Vagina (tissue), 2 donors: ENCODE results near the gene CCNO. TPM values are rescaled to one million over a fixed set of nuclear protein-coding genes. Genes with fewer than 3 reads are reported as not detected.

Experiments used
- DNase-seq, 2 donors: peaks; one replicate each; pipeline ENCODE4 v3.0.0-alpha.2; 2017; ENCODE audit errors: extremely low spot score in 2 of 2
- H3K27ac ChIP-seq: fragments of 200-600 bp; sonication (generic); one replicate; pipeline ENCODE4 v1.5.1; 2019
- H3K27me3 ChIP-seq: fragments of 200-600 bp; sonication (generic); one replicate; pipeline ENCODE4 v1.5.1; 2019
- H3K36me3 ChIP-seq, 2 donors: fragments of 200-600 bp; sonication (generic); one replicate each; pipeline ENCODE4 v1.5.1; 2017 to 2019
- H3K4me1 ChIP-seq: fragments of 200-600 bp; sonication (generic); one replicate; pipeline ENCODE4 v1.5.1; 2019
- H3K4me3 ChIP-seq, 2 donors: fragments of 200-600 bp; sonication (generic); 1 replicate in 1 of 2; 2 replicates in 1 of 2; pipeline ENCODE4 v1.5.1; 2016 to 2019
- H3K9me3 ChIP-seq: fragments of 200-600 bp; sonication (generic); one replicate; pipeline ENCODE4 v1.5.1; 2019
- POLR2A ChIP-seq, 2 donors: fragments of 450-650 bp; IDR thresholded peaks; one replicate each; pipeline ENCODE4 v1.6.1; 2017; ENCODE audit warnings: antibody characterized with exemption in 2 of 2, mild to moderate bottlenecking in 2 of 2, moderate library complexity in 2 of 2
- POLR2AphosphoS5 ChIP-seq, 2 donors: sonication (generic); formaldehyde crosslinking; IDR thresholded peaks; one replicate each; pipeline ENCODE4 v1.9.0; 2017; ENCODE audit warnings: antibody characterized with exemption in 2 of 2, mild to moderate bottlenecking in 2 of 2, low read depth in 1 of 2; ENCODE audit not compliant: insufficient read depth in 1 of 2
- intact Hi-C: fragments of 100-400 bp; cut with DNase I; formaldehyde crosslinking; loops from one replicate; pipeline ENCODE4 v1.15.1; 2023
- total RNA-seq: library from RNA; depleted of rRNA; stranded (reverse); fragments of >200 nt; gene quantifications from one replicate; pipeline ENCODE4 v1.2.3, GENCODE V29; 2016
- TF ChIP-seq, protein P1 (sequence below), 3 experiments: fragments of 450-650 bp in 2 of 3; fragments of 200-600 bp in 1 of 3; sonication (generic) in 1 of 3; IDR thresholded peaks; one replicate each; pipeline ENCODE4 v1.5.1; 2017 to 2019; ENCODE audit warnings: antibody characterized with exemption in 3 of 3, mild to moderate bottlenecking in 2 of 3, moderate library complexity in 2 of 3

CCNO gene
- total RNA-seq, 1 donor from 2014 or later: not detected

GRCh38 chr5:55223812-55224240 is 9.6 kb downstream of the CCNO start:
- H3K4me1 ChIP-seq: peaks cover 39% of the 10 kb centered on the region
- H3K4me3 ChIP-seq: no peak overlapping the region
- H3K27ac ChIP-seq: no peak overlapping the region
- peaks cover 9% of the 10 kb centered on the region for H3K27me3 ChIP-seq
- TF ChIP-seq POLR2A (IDR thresholded peaks at IDR 0.05) (no peak), POLR2AphosphoS5 (IDR thresholded peaks at IDR 0.05; ENCODE audit: insufficient read depth in 1 of 2, low read depth in 1 of 2) (no peak)
- TF ChIP-seq, protein P1, sequence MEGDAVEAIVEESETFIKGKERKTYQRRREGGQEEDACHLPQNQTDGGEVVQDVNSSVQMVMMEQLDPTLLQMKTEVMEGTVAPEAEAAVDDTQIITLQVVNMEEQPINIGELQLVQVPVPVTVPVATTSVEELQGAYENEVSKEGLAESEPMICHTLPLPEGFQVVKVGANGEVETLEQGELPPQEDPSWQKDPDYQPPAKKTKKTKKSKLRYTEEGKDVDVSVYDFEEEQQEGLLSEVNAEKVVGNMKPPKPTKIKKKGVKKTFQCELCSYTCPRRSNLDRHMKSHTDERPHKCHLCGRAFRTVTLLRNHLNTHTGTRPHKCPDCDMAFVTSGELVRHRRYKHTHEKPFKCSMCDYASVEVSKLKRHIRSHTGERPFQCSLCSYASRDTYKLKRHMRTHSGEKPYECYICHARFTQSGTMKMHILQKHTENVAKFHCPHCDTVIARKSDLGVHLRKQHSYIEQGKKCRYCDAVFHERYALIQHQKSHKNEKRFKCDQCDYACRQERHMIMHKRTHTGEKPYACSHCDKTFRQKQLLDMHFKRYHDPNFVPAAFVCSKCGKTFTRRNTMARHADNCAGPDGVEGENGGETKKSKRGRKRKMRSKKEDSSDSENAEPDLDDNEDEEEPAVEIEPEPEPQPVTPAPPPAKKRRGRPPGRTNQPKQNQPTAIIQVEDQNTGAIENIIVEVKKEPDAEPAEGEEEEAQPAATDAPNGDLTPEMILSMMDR (IDR thresholded peaks at IDR 0.05): no peak
- H3K36me3 ChIP-seq: no peaks in the 10 kb centered on the region
- H3K9me3 ChIP-seq: no peaks in the 10 kb centered on the region
- intact Hi-C loops: no loop called here
- DNase-seq: no peak

- intact Hi-C loops: no loop called here
- H3K27me3 ChIP-seq: peaks cover 9% of the 10 kb centered on the region
- no peak for DNase-seq
- peaks cover 39% of the 10 kb centered on the region for H3K4me1 ChIP-seq
- H3K27ac ChIP-seq: no peak overlapping the region
- no peaks in the 10 kb centered on the region for H3K9me3 ChIP-seq
- H3K36me3 ChIP-seq: no peaks in the 10 kb centered on the region
- TF ChIP-seq POLR2AphosphoS5 (IDR thresholded peaks at IDR 0.05; ENCODE audit: insufficient read depth in 1 of 2, low read depth in 1 of 2) (no peak), POLR2A (IDR thresholded peaks at IDR 0.05) (no peak)
- TF ChIP-seq, protein P1 (IDR thresholded peaks at IDR 0.05): no peak
- no peak overlapping the region for H3K4me3 ChIP-seq
Measured at GRCh38 chr5:55222985-55223811, 10.2 kb downstream of the CCNO start.

GRCh38 chr5:55222092-55222984 is 11.1 kb downstream of the CCNO start:
- TF ChIP-seq POLR2AphosphoS5 (IDR thresholded peaks at IDR 0.05; ENCODE audit: insufficient read depth in 1 of 2, low read depth in 1 of 2) (no peak), POLR2A (IDR thresholded peaks at IDR 0.05) (no peak)
- TF ChIP-seq, protein P1 (IDR thresholded peaks at IDR 0.05): no peak
- Histone ChIP-seq H3K4me1 (peaks cover 32% of the 10 kb centered on the region), H3K27me3 (peaks cover 7% of the 10 kb centered on the region), H3K36me3 (no peaks in the 10 kb centered on the region), H3K9me3 (no peaks in the 10 kb centered on the region), H3K4me3 (no peak overlapping the region), H3K27ac (no peak overlapping the region)
- DNase-seq: no peak
- intact Hi-C loops: no loop called here

DNA sequence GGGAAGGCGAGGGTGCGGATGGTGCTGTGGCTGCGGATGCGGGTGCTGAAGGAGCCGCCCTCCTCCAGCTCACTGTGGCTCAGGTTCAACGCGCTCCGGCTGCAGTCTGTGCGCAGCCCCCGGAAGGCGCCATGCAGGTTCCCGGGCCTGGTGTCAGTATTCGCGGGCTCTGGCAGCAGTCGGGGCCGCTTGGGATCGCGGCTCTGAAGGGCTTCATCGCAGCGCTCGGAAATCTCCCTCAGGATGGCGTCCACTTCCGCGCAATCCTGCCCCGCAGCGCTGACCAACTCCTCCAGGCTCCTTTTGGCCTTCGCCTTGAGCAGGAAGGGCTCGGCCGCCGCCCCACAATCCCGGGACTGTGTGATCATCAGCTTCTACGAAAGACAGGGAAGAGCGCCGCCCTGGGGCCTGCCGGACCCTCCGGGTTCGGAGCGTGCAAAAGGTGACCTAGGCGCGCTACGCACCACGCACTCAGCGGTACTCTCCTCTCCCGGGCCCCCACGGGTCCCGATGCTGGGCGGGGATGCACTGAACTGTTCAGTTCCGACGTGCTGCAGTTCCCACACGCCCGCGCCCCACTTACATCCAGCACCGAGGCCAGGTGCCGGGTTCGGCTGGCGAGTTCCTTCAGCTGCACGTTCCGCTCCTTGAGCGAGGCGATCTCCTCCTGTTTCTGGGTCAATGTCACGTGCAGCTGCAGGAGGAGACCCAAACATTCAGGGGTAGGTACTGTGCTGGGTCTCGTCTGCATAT is 12.8 kb downstream of the CCNO start:
- no peaks in the 10 kb centered on the region for H3K9me3 ChIP-seq
- no peak for DNase-seq
- no peaks in the 10 kb centered on the region for H3K27me3 ChIP-seq
- peaks cover 20% of the 10 kb centered on the region for H3K4me1 ChIP-seq
- H3K36me3 ChIP-seq: no peaks in the 10 kb centered on the region
- TF ChIP-seq, protein P1 (IDR thresholded peaks at IDR 0.05): no peak
- no peak for TF ChIP-seq POLR2AphosphoS5 (IDR thresholded peaks at IDR 0.05; ENCODE audit: insufficient read depth in 1 of 2, low read depth in 1 of 2)
- no peak for TF ChIP-seq POLR2A (IDR thresholded peaks at IDR 0.05)
- intact Hi-C loops: no loop called here
- H3K4me3 ChIP-seq: peak overlapping the region; percentile 9 to 30
- no peak overlapping the region for H3K27ac ChIP-seq
